ENCODE results near the gene CHCHD3.

CHCHD3 gene

GRCh38 chr7:132742189-132742612 is 339.7 kb downstream of the CHCHD3 start:
- H3K4me1 Mint-ChIP-seq = no peaks in the 10 kb centered on the region
- no peak overlapping the region for H3K4me3 Mint-ChIP-seq
- H3K9me3 Mint-ChIP-seq = peaks cover 38% of the 10 kb centered on the region
- no peak for DNase-seq
- no peak for TF ChIP-seq CTCF (IDR thresholded peaks at IDR 0.05)
- H3K27me3 Mint-ChIP-seq (ENCODE audit: low read depth, poor library complexity) = peaks cover 39% of the 10 kb centered on the region
- H3K36me3 Mint-ChIP-seq (ENCODE audit: low read depth) = no peaks in the 10 kb centered on the region
- no peak overlapping the region for H3K27ac Mint-ChIP-seq

- Mint-ChIP-seq H3K4me1 (peaks cover 4% of the 10 kb centered on the region), H3K36me3 (ENCODE audit: low read depth) (no peaks in the 10 kb centered on the region), H3K4me3 (no peak overlapping the region), H3K27ac (no peak overlapping the region), H3K27me3 (ENCODE audit: low read depth, poor library complexity) (peaks cover 34% of the 10 kb centered on the region), H3K9me3 (peaks cover 28% of the 10 kb centered on the region)
- no peak for DNase-seq
- TF ChIP-seq CTCF (IDR thresholded peaks at IDR 0.05) = no peak
Measured at GRCh38 chr7:132740176-132740575, 341.7 kb downstream of the CHCHD3 start.

GRCh38 chr7:132739271-132739955 is 342.5 kb downstream of the CHCHD3 start:
- TF ChIP-seq CTCF (IDR thresholded peaks at IDR 0.05) = no peak
- H3K4me3 Mint-ChIP-seq = no peak overlapping the region
- no peaks in the 10 kb centered on the region for H3K36me3 Mint-ChIP-seq (ENCODE audit: low read depth)
- H3K27ac Mint-ChIP-seq = no peak overlapping the region
- peaks cover 23% of the 10 kb centered on the region for H3K9me3 Mint-ChIP-seq
- H3K27me3 Mint-ChIP-seq (ENCODE audit: low read depth, poor library complexity) = peaks cover 34% of the 10 kb centered on the region
- no peak for DNase-seq
- peaks cover 4% of the 10 kb centered on the region for H3K4me1 Mint-ChIP-seq

- Mint-ChIP-seq H3K27ac (no peak overlapping the region), H3K4me3 (no peak overlapping the region), H3K4me1 (peaks cover 4% of the 10 kb centered on the region), H3K27me3 (ENCODE audit: low read depth, poor library complexity) (peaks cover 34% of the 10 kb centered on the region), H3K9me3 (peaks cover 15% of the 10 kb centered on the region), H3K36me3 (ENCODE audit: low read depth) (no peaks in the 10 kb centered on the region)
- TF ChIP-seq CTCF (IDR thresholded peaks at IDR 0.05) = no peak
- DNase-seq = no peak
Measured at GRCh38 chr7:132738254-132738653, 343.6 kb downstream of the CHCHD3 start.

- Mint-ChIP-seq H3K36me3 (ENCODE audit: low read depth) (no peaks in the 10 kb centered on the region), H3K9me3 (no peaks in the 10 kb centered on the region), H3K27me3 (ENCODE audit: low read depth, poor library complexity) (peaks cover 25% of the 10 kb centered on the region), H3K27ac (no peak overlapping the region), H3K4me3 (no peak overlapping the region), H3K4me1 (peaks cover 18% of the 10 kb centered on the region)
- DNase-seq = no peak
- no peak for TF ChIP-seq CTCF (IDR thresholded peaks at IDR 0.05)
Measured at GRCh38 chr7:132735476-132735875, 346.4 kb downstream of the CHCHD3 start.
